Endodermal cell (in vitro differentiated cells): ENCODE results near the gene TMEM145. TPM values are rescaled to one million over a fixed set of nuclear protein-coding genes. Genes with fewer than 3 reads are reported as not detected.

Source experiments
- DNase-seq: peaks from one replicate; pipeline ENCODE4 v3.0.0-alpha.2; 2017
- H3K27ac ChIP-seq: 2 replicates; pipeline ENCODE4 v1.5.1; 2013; ENCODE audit warnings: mild to moderate bottlenecking, low read depth, low read length, moderate library complexity
- H3K27me3 ChIP-seq: 2 replicates; pipeline ENCODE4 v1.6.1; 2013; ENCODE audit warnings: mild to moderate bottlenecking, low read length, moderate library complexity; ENCODE audit not compliant: insufficient read depth, control insufficient read depth, poor library complexity, severe bottlenecking
- H3K36me3 ChIP-seq: 2 replicates; pipeline ENCODE4 v1.7.0; 2013; ENCODE audit warnings: mild to moderate bottlenecking, low read length, moderate library complexity; ENCODE audit not compliant: control insufficient read depth, insufficient read depth
- H3K4me1 ChIP-seq: one replicate; pipeline ENCODE4 v1.7.0; 2013; ENCODE audit warnings: low read length; ENCODE audit not compliant: control insufficient read depth, insufficient read depth
- H3K4me3 ChIP-seq: 2 replicates; pipeline ENCODE4 v1.5.1; 2013; ENCODE audit warnings: mild to moderate bottlenecking, low read length, moderate library complexity
- H3K9ac ChIP-seq: 2 replicates; pipeline ENCODE4 v1.6.1; 2013; ENCODE audit warnings: mild to moderate bottlenecking, low read length, moderate library complexity; ENCODE audit not compliant: poor library complexity, severe bottlenecking; ENCODE audit errors: extremely low read depth
- H3K9me3 ChIP-seq: 2 replicates; pipeline ENCODE4 v1.6.1; 2013; ENCODE audit warnings: mild to moderate bottlenecking, low read length, moderate library complexity; ENCODE audit not compliant: control insufficient read depth
- H3K27ac Mint-ChIP-seq: 2 replicates; pipeline ENCODE4 v1.8.0; 2020; ENCODE audit warnings: mixed read lengths
- H3K27me3 Mint-ChIP-seq: 2 replicates; pipeline ENCODE4 v1.8.0; 2021; ENCODE audit warnings: mild to moderate bottlenecking, mixed read lengths; ENCODE audit not compliant: insufficient read depth
- H3K36me3 Mint-ChIP-seq: 2 replicates; pipeline ENCODE4 v1.8.0; 2020; ENCODE audit warnings: low read depth, mixed read lengths
- H3K4me1 Mint-ChIP-seq: 2 replicates; pipeline ENCODE4 v1.8.0; 2020; ENCODE audit warnings: mixed read lengths
- H3K4me3 Mint-ChIP-seq: 2 replicates; pipeline ENCODE4 v1.8.0; 2020; ENCODE audit warnings: mild to moderate bottlenecking, moderate library complexity, mixed read lengths
- H3K9me3 Mint-ChIP-seq: 2 replicates; pipeline ENCODE4 v1.8.0; 2020; ENCODE audit warnings: mild to moderate bottlenecking, mixed read lengths
- CTCF ChIP-seq: fragments of 200-600 bp; sonication (generic); conservative IDR thresholded peaks from 2 replicates; pipeline ENCODE4 v1.5.0; 2021; ENCODE audit warnings: antibody characterized with exemption, mild to moderate bottlenecking
- WGBS, 2 experiments: methylation state at CpG; one replicate each; pipeline versions ENCODE4 v1.1.5 to v1.1.7; 2013; ENCODE audit warnings: missing lambda C conversion rate in 2 of 2, mixed read lengths in 1 of 2; ENCODE audit not compliant: insufficient coverage in 1 of 2, insufficient read length in 1 of 2; 5-methylcytosine and 5-hydroxymethylcytosine counted together
- total RNA-seq, 2 donors: library from RNA; stranded (reverse); fragmentation: NEBNext Ultra II Directional in 1 of 2; extraction: Animal tissue kit (Norgen Biotek cat#: 25700) in 1 of 2; gene quantifications; 2 replicates in 1 of 2; 3 replicates in 1 of 2; pipeline ENCODE4 v1.2.1, GENCODE V29; 2021

TMEM145 gene
- total RNA-seq, 2 donors from 2014 or later: 0.38 to 0.42 TPM

GRCh38 chr19:42272535-42272897 is 40.6 kb upstream of the TMEM145 start:
- Histone ChIP-seq H3K27ac (no peak overlapping the region), H3K4me3 (no peak overlapping the region), H3K27me3 (no peaks in the 10 kb centered on the region), H3K9ac (no peak overlapping the region), H3K4me1 (peaks cover 4% of the 10 kb centered on the region), H3K36me3 (peaks cover 16% of the 10 kb centered on the region), H3K9me3 (no peaks in the 10 kb centered on the region)
- no peaks in the 10 kb centered on the region for H3K9me3 Mint-ChIP-seq
- H3K4me3 Mint-ChIP-seq: no peak overlapping the region
- H3K4me1 Mint-ChIP-seq: peaks cover 24% of the 10 kb centered on the region
- no peaks in the 10 kb centered on the region for H3K27me3 Mint-ChIP-seq
- TF ChIP-seq CTCF: no peak
- H3K36me3 Mint-ChIP-seq: peaks cover 23% of the 10 kb centered on the region
- no peak for DNase-seq
- WGBS, 2 experiments: 94 to 98% methylated on average over 5 to 9 of the region's 9 CpGs
- H3K27ac Mint-ChIP-seq: no peak overlapping the region

- no peak overlapping the region for H3K4me3 ChIP-seq
- no peak for DNase-seq
- peaks cover 4% of the 10 kb centered on the region for H3K4me1 ChIP-seq
- no peaks in the 10 kb centered on the region for H3K9me3 ChIP-seq
- Mint-ChIP-seq H3K4me3 (no peak overlapping the region), H3K36me3 (peaks cover 23% of the 10 kb centered on the region), H3K9me3 (no peaks in the 10 kb centered on the region), H3K4me1 (peaks cover 19% of the 10 kb centered on the region), H3K27ac (no peak overlapping the region), H3K27me3 (no peaks in the 10 kb centered on the region)
- H3K36me3 ChIP-seq: peaks cover 16% of the 10 kb centered on the region
- TF ChIP-seq CTCF: no peak
- 95 to 96% methylated on average over 22 to 23 of the region's 23 CpGs for WGBS, 2 experiments
- no peak overlapping the region for H3K27ac ChIP-seq
- H3K27me3 ChIP-seq: no peaks in the 10 kb centered on the region
- H3K9ac ChIP-seq: no peak overlapping the region
Observed at GRCh38 chr19:42272989-42273406, 40.1 kb upstream of the TMEM145 start.

GRCh38 chr19:42273407-42274064 is 39.6 kb upstream of the TMEM145 start:
- Histone ChIP-seq H3K4me3 (no peak overlapping the region), H3K9me3 (no peaks in the 10 kb centered on the region), H3K4me1 (peaks cover 4% of the 10 kb centered on the region), H3K36me3 (peaks cover 16% of the 10 kb centered on the region), H3K27ac (no peak overlapping the region), H3K27me3 (no peaks in the 10 kb centered on the region), H3K9ac (no peak overlapping the region)
- H3K27ac Mint-ChIP-seq: no peak overlapping the region
- H3K27me3 Mint-ChIP-seq: no peaks in the 10 kb centered on the region
- no peak for TF ChIP-seq CTCF
- H3K36me3 Mint-ChIP-seq: peaks cover 23% of the 10 kb centered on the region
- no peak overlapping the region for H3K4me3 Mint-ChIP-seq
- 93 to 98% methylated on average over 39 to 43 of the region's 43 CpGs for WGBS, 2 experiments
- peaks cover 23% of the 10 kb centered on the region for H3K4me1 Mint-ChIP-seq
- H3K9me3 Mint-ChIP-seq: no peaks in the 10 kb centered on the region
- DNase-seq: no peak
